ENCODE data around the gene MRPS6. TPM values are rescaled to one million over a fixed set of nuclear protein-coding genes. Genes with fewer than 3 reads are reported as not detected.

The MRPS6 gene
- total and polyA plus RNA-seq, 10 of the 15 experiments (the other 5 are each of a cell fraction or from before 2014, with no cell fraction given): 32.5 to 232 (median 90.3) TPM

DNA sequence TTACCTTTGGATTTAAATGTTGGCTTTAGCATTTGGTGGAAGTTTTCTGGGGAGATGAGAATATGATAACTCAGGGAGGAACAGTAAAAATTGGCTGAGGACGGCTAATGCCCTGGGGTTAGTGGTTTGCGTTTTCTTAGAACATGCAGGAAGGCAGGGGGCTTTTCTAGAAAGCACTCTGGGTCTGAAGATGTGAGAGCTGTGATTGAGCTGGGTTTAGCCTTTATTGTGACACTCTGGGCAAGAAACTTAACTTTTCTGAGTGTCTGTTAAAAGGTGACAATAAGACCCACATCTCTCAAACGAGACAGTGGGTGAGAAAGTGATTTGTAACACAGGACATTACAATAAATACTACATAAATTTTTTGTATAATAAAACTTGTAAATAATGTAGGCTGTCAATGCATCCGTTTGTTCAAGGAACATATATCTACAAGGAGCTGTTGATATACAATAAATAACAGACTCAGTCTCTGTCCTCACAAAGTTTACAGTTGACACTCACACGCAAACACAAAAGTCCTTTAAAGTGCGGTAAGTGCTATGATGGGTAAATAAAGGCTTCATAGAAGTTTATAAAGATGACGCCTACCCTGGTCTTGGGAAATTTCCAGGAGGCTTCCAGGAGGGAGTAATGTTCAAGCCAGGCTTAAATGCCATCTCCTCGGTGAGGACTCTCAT, 49.5 kb upstream of the MRPS6 start (continued):
- TF ChIP-seq, protein P1, sequence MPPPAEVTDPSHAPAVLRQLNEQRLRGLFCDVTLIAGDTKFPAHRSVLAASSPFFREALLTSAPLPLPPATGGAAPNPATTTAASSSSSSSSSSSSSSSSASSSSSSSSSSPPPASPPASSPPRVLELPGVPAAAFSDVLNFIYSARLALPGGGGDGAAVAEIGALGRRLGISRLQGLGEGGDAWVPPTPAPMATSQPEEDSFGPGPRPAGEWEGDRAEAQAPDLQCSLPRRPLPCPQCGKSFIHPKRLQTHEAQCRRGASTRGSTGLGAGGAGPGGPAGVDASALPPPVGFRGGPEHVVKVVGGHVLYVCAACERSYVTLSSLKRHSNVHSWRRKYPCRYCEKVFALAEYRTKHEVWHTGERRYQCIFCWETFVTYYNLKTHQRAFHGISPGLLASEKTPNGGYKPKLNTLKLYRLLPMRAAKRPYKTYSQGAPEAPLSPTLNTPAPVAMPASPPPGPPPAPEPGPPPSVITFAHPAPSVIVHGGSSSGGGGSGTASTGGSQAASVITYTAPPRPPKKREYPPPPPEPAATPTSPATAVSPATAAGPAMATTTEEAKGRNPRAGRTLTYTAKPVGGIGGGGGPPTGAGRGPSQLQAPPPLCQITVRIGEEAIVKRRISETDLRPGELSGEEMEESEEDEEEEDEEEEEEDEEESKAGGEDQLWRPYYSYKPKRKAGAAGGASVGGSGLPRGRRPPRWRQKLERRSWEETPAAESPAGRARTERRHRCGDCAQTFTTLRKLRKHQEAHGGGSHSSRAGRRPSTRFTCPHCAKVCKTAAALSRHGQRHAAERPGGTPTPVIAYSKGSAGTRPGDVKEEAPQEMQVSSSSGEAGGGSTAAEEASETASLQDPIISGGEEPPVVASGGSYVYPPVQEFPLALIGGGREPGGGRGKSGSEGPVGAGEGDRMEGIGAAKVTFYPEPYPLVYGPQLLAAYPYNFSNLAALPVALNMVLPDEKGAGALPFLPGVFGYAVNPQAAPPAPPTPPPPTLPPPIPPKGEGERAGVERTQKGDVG (CRISPR knock-in tag; IDR thresholded peaks at IDR 0.05): no peak
- TF ChIP-seq ZNF24 (IDR thresholded peaks at IDR 0.05): no peak
- TF ChIP-seq MXI1 (IDR thresholded peaks at IDR 0.05; ENCODE audit: low read depth, low read length): no peak

DNA sequence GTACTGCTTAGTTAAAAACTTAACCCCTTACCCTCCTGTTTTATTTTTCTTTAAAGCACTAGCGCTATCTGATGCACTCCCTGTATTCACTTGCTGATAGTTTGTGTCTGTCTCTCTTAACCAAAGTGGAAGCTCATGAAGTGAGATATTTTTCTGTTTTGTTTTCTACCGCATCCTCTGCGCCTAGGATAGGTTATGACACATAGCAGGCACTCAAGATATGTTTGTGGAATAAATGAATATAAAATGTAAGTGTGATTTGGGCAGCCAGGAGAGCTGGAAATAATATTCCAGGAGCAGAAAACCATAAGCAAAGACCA, 49.0 kb upstream of the MRPS6 start:
- H4K20me1 ChIP-seq (ENCODE audit: control insufficient read depth, insufficient read depth): no peaks in the 10 kb centered on the region
- no peak overlapping the region for H3K9ac ChIP-seq (ENCODE audit: control insufficient read depth, insufficient read depth, low read length)
- ChIA-PET SMC1A (ENCODE audit: uncharacterized antibody, unreplicated experiment) (interaction anchor here (0.8 to 9.9 kb wide), 13 partner anchors 7 to 323 kb away, joined by 3 to 193 read pairs (median 9); partner anchors contain the start of genes MRPS6 and SLC5A3), CTCF (interaction anchor here (1.1 to 4.0 kb wide), 7 partner anchors 10 to 323 kb away, joined by 3 to 19 read pairs (median 4); no protein-coding TSS in a partner anchor), RAD21 (ENCODE audit: unreplicated experiment) (interaction anchor here (1.2 to 8.8 kb wide), 3 partner anchors 49 to 100 kb away, joined by 3 to 145 read pairs (median 17); no protein-coding TSS in a partner anchor), POLR2A (interaction anchor here (1.2 to 2.8 kb wide), 4 partner anchors 27 to 66 kb away, joined by 3 to 15 read pairs (median 3); no protein-coding TSS in a partner anchor)
- 95% methylated on average over 3 of the region's 3 CpGs for WGBS (ENCODE audit: insufficient coverage, insufficient replicate concordance, low lambda C conversion rate, missing lambda C conversion rate)
- peaks cover 41% of the 10 kb centered on the region for H3K4me1 ChIP-seq (ENCODE audit: control insufficient read depth, insufficient read depth, low read length)
- H3K4me2 ChIP-seq (ENCODE audit: control insufficient read depth, insufficient read depth): no peak overlapping the region
- H3K9me3 ChIP-seq (replicated peaks; ENCODE audit: control insufficient read depth, insufficient read depth, low read length): peaks cover 3% of the 10 kb centered on the region
- no peaks in the 10 kb centered on the region for H3K27me3 ChIP-seq (replicated peaks in 1 of 2; ENCODE audit: control insufficient read depth in 2 of 2, insufficient read depth in 2 of 2, low read length in 1 of 2)
- in situ Hi-C loops (cut with MboI): loop anchor here (25.0 kb wide), 1 partner anchor 838 kb away; no protein-coding TSS in a partner anchor
- H3K36me3 ChIP-seq (ENCODE audit: control insufficient read depth in 2 of 2, insufficient read depth in 2 of 2, low read length in 1 of 2): no peaks in the 10 kb centered on the region
- BruUV-seq (replicated peaks): no TSS peak
- ATAC-seq: no peak
- FAIRE-seq: no peak
- intact Hi-C loops (cut with micrococcal nuclease; ENCODE audit: unreplicated experiment): no loop called here
- no peak overlapping the region for H2AFZ ChIP-seq (ENCODE audit: control insufficient read depth, low read depth, low read length)
- H3K27ac ChIP-seq (ENCODE audit: control insufficient read depth, insufficient read depth): no peak overlapping the region
- no peak overlapping the region for H3K4me3 ChIP-seq
- no peak for DNase-seq (ENCODE audit: low read depth, low spot score)
- H3K79me2 ChIP-seq (ENCODE audit: control insufficient read depth, insufficient read depth, low read length): no peaks in the 10 kb centered on the region
- TF ChIP-seq, protein P2, sequence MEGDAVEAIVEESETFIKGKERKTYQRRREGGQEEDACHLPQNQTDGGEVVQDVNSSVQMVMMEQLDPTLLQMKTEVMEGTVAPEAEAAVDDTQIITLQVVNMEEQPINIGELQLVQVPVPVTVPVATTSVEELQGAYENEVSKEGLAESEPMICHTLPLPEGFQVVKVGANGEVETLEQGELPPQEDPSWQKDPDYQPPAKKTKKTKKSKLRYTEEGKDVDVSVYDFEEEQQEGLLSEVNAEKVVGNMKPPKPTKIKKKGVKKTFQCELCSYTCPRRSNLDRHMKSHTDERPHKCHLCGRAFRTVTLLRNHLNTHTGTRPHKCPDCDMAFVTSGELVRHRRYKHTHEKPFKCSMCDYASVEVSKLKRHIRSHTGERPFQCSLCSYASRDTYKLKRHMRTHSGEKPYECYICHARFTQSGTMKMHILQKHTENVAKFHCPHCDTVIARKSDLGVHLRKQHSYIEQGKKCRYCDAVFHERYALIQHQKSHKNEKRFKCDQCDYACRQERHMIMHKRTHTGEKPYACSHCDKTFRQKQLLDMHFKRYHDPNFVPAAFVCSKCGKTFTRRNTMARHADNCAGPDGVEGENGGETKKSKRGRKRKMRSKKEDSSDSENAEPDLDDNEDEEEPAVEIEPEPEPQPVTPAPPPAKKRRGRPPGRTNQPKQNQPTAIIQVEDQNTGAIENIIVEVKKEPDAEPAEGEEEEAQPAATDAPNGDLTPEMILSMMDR (IDR thresholded peaks at IDR 0.05 in 2 of 3, conservative IDR thresholded peaks at IDR 0.05 in 1 of 3; ENCODE audit: control insufficient read depth in 2 of 3, extremely low read depth in 1 of 3, insufficient read depth in 1 of 3, low read depth in 3 of 3, low read length in 3 of 3): no peak
- no peak for TF ChIP-seq ZNF207 (IDR thresholded peaks at IDR 0.05; ENCODE audit: borderline replicate concordance)
- no peak for TF ChIP-seq ZNF274 (IDR thresholded peaks at IDR 0.05; ENCODE audit: insufficient read depth, insufficient read length)
- TF ChIP-seq, protein P3, sequence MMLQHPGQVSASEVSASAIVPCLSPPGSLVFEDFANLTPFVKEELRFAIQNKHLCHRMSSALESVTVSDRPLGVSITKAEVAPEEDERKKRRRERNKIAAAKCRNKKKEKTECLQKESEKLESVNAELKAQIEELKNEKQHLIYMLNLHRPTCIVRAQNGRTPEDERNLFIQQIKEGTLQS (IDR thresholded peaks at IDR 0.05; ENCODE audit: borderline replicate concordance, extremely low read depth, low read depth, low read length): no peak
- TF ChIP-seq HCFC1 (IDR thresholded peaks at IDR 0.05; ENCODE audit: low read length): no peak
- no peak for TF ChIP-seq NR2C1 (IDR thresholded peaks at IDR 0.05)
- TF ChIP-seq ZBED1 (IDR thresholded peaks at IDR 0.05; ENCODE audit: borderline replicate concordance): no peak
- no peak for TF ChIP-seq HDAC6 (IDR thresholded peaks at IDR 0.05; ENCODE audit: unreplicated experiment)
- no peak for TF ChIP-seq SMAD1 (IDR thresholded peaks at IDR 0.05; ENCODE audit: low read depth, partially characterized antibody)
- TF ChIP-seq, protein P4, sequence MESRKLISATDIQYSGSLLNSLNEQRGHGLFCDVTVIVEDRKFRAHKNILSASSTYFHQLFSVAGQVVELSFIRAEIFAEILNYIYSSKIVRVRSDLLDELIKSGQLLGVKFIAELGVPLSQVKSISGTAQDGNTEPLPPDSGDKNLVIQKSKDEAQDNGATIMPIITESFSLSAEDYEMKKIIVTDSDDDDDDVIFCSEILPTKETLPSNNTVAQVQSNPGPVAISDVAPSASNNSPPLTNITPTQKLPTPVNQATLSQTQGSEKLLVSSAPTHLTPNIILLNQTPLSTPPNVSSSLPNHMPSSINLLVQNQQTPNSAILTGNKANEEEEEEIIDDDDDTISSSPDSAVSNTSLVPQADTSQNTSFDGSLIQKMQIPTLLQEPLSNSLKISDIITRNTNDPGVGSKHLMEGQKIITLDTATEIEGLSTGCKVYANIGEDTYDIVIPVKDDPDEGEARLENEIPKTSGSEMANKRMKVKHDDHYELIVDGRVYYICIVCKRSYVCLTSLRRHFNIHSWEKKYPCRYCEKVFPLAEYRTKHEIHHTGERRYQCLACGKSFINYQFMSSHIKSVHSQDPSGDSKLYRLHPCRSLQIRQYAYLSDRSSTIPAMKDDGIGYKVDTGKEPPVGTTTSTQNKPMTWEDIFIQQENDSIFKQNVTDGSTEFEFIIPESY (IDR thresholded peaks at IDR 0.05): no peak

All from GM12878 (cell line).